Keratinocyte (primary cell): ENCODE measurements around the gene LAP3.

Experiments
- CTCF ChIP-seq, 3 experiments: IDR thresholded peaks in 1 of 3; conservative IDR thresholded peaks in 1 of 3; optimal IDR thresholded peaks in 1 of 3; 2 replicates in 2 of 3; 3 replicates in 1 of 3; pipeline versions ENCODE3 to v1.5.1; 2011; ENCODE audit warnings: low read length in 3 of 3, mild to moderate bottlenecking in 3 of 3, moderate library complexity in 2 of 3, control low read depth in 1 of 3, inconsistent platforms in 1 of 3; ENCODE audit not compliant: insufficient read depth in 2 of 3; ENCODE audit errors: extremely low read depth in 1 of 3
- EZH2 ChIP-seq: IDR thresholded peaks from one replicate; pipeline ENCODE4 v1.6.1; 2012; ENCODE audit warnings: inconsistent platforms, mild to moderate bottlenecking, low read length, moderate library complexity

GRCh38 chr4:17635056-17635455 lies 58.1 kb downstream of the LAP3 start:
- TF ChIP-seq CTCF (optimal IDR thresholded peaks at IDR 0.05 in 1 of 3, IDR thresholded peaks at IDR 0.05 in 1 of 3, conservative IDR thresholded peaks at IDR 0.05 in 1 of 3; ENCODE audit: extremely low read depth in 1 of 3, insufficient read depth in 2 of 3, low read length in 3 of 3) (no peak), EZH2 (no peak)
